ENCODE measurements around the gene ARMC8. TPM values are rescaled to one million over a fixed set of nuclear protein-coding genes. Genes with fewer than 3 reads are reported as not detected.

ARMC8 gene
- total RNA-seq, 1 donor from 2014 or later, result 82.3 TPM

DNA sequence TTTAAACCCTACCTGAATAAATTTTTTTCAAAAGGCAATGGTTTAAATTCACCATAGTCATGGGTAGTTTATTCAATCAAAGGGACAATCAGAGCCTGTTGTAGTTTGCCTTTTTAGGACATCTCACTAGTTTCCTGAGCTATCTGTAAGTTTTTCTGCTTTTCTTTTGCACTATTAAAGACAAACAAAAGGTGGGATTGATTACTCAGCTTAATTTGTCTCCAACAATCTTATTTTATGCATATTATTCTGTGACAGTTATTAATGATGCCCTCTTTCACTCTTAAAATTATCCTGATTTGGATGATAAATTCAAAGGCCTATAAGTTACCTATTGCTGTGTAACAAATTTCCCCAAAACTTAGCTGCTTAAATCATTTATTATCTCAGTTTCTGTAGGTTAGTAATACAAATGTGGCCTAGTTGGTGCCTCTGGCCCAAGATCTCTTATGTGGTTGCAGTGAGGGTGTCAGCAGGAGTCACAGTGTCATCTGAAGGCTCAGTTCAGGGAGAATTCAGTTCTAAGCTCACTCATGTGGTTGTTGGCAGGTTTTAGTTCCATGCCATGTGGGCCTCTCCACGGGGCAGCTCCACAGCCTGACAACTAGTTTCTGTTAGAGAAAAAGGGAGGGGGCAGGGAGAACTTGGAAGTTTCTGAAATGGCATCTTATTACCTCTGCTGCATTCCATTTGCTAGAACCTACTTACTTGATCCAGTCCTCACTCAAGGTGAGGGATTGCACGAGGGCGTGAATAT, 16.0 kb downstream of the ARMC8 start:
- TF ChIP-seq CTCF (IDR thresholded peaks at IDR 0.05), result no peak
- intact Hi-C loops (cut with micrococcal nuclease), result loop anchor here (5.0 kb wide), 1 partner anchor 36 kb away; no protein-coding TSS in a partner anchor
- Mint-ChIP-seq H3K36me3 (ENCODE audit: low read depth) (peaks cover 25% of the 10 kb centered on the region), H3K4me1 (peaks cover 37% of the 10 kb centered on the region), H3K4me3 (no peak overlapping the region), H3K9me3 (no peaks in the 10 kb centered on the region), H3K27ac (no peak overlapping the region), H3K27me3 (no peaks in the 10 kb centered on the region)
- CTCF ChIA-PET, result no interaction called here
- ATAC-seq (ENCODE audit: low read depth), result no peak
- POLR2A ChIA-PET, result no interaction called here
- DNase-seq, result no peak

DNA sequence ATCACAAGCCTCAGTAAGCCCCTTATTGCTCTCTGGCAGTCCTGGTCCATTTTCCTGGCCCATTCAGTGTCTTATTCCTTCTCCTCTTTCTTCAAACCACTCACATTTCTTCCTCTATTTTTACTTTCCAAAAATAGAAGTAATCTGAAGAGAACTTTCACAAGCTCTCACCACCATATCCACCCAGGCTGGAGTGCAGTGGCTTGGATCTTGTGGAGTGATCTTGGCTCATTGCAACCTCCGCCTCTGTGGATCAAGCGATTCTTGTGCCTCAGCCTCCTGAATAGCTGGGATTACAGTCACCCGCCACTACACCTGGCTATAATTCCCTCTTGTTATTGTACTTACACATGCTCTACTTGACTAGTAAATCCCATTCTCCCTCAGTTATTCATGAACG, 16.8 kb downstream of the ARMC8 start:
- ATAC-seq (ENCODE audit: low read depth) (no peak), DNase-seq (no peak)
- POLR2A ChIA-PET, result no interaction called here
- intact Hi-C loops (cut with micrococcal nuclease), result loop anchor here (5.0 kb wide), 1 partner anchor 37 kb away; no protein-coding TSS in a partner anchor
- TF ChIP-seq CTCF (IDR thresholded peaks at IDR 0.05), result no peak
- H3K27ac Mint-ChIP-seq, result no peak overlapping the region
- H3K27me3 Mint-ChIP-seq, result no peaks in the 10 kb centered on the region
- H3K4me1 Mint-ChIP-seq, result peaks cover 38% of the 10 kb centered on the region
- H3K9me3 Mint-ChIP-seq, result no peaks in the 10 kb centered on the region
- no peak overlapping the region for H3K4me3 Mint-ChIP-seq
- CTCF ChIA-PET, result no interaction called here
- peaks cover 30% of the 10 kb centered on the region for H3K36me3 Mint-ChIP-seq (ENCODE audit: low read depth)

DNA sequence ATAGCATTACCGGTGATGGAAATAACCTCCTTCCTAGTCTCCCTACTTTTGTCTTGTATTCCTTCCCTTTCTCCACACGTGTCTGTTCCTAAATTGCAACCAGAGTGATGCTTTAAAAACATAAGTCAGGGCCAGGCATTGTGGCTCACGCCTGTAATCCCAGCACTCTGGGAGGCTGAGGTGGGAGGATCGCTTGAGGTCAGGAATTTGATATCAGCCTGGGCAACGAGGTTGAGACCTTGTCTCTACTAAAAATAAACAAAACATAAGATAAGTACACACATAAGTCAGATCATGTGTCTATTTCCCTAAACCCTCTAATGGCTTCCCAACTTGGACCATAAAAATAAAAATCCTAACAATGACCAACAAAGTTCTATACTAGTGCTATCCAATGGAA, 18.4 kb downstream of the ARMC8 start:
- ChIA-PET POLR2A (no interaction called here), CTCF (no interaction called here)
- no peak for ATAC-seq (ENCODE audit: low read depth)
- peaks cover 26% of the 10 kb centered on the region for H3K4me1 Mint-ChIP-seq
- no peak overlapping the region for H3K4me3 Mint-ChIP-seq
- H3K27me3 Mint-ChIP-seq, result no peaks in the 10 kb centered on the region
- peaks cover 36% of the 10 kb centered on the region for H3K36me3 Mint-ChIP-seq (ENCODE audit: low read depth)
- intact Hi-C loops (cut with micrococcal nuclease), result no loop called here
- H3K9me3 Mint-ChIP-seq, result no peaks in the 10 kb centered on the region
- TF ChIP-seq CTCF (IDR thresholded peaks at IDR 0.05), result no peak
- H3K27ac Mint-ChIP-seq, result no peak overlapping the region
- DNase-seq, result no peak

DNA sequence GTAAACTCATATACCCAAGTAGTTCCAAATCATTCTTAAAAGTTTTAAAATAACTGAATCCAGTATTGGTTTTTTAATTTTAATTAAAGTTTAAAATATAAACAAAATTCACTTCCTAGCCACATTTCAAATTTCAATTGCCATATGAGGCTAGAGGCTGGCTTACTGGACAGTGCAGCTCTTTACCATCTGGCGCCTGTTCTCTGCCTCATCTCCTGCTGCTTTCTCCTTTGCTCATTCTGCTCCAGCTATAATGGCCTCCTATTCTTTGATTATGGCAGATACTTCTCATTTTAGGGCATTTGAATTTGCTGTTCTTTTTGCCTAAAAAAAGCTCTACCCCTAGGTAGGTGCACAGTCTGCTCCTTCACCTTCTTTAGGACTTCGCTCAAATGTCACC, 19.1 kb downstream of the ARMC8 start:
- POLR2A ChIA-PET, result no interaction called here
- no peak for TF ChIP-seq CTCF (IDR thresholded peaks at IDR 0.05)
- CTCF ChIA-PET, result no interaction called here
- no peaks in the 10 kb centered on the region for H3K9me3 Mint-ChIP-seq
- H3K4me3 Mint-ChIP-seq, result no peak overlapping the region
- H3K4me1 Mint-ChIP-seq, result peaks cover 26% of the 10 kb centered on the region
- no peak for DNase-seq
- H3K36me3 Mint-ChIP-seq (ENCODE audit: low read depth), result peaks cover 39% of the 10 kb centered on the region
- H3K27me3 Mint-ChIP-seq, result no peaks in the 10 kb centered on the region
- intact Hi-C loops (cut with micrococcal nuclease), result no loop called here
- H3K27ac Mint-ChIP-seq, result no peak overlapping the region
- no peak for ATAC-seq (ENCODE audit: low read depth)

DNA sequence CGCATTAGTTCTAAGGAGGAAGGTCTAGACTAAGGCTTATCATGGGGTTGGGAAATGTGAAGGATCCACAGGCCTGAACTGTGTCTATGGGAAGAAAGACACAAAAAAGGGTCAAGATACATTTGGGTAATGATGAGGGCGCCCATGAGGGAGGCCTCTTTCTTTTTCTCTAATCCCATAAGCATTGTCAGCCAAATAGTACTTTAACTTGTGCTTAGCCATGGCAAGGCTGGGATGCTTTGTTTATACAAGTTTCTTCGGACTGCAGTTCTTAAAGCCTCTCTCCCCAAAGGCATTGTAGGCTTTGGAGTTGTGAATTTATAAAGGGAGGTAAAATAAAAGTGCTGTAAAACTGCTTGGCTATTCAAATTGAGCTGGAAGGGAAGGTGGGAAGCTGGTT, 23.4 kb downstream of the ARMC8 start:
- intact Hi-C loops (cut with micrococcal nuclease), result no loop called here
- CTCF ChIA-PET, result no interaction called here
- peaks cover 61% of the 10 kb centered on the region for H3K36me3 Mint-ChIP-seq (ENCODE audit: low read depth)

More for the DNA sequence above, 23.4 kb downstream of the ARMC8 start:
- Mint-ChIP-seq H3K27ac (no peak overlapping the region), H3K27me3 (no peaks in the 10 kb centered on the region), H3K9me3 (no peaks in the 10 kb centered on the region), H3K4me1 (peaks cover 15% of the 10 kb centered on the region), H3K4me3 (no peak overlapping the region)
- no peak for TF ChIP-seq CTCF (IDR thresholded peaks at IDR 0.05)
- DNase-seq (no peak), ATAC-seq (ENCODE audit: low read depth) (no peak)
- POLR2A ChIA-PET, result no interaction called here
